GM21390 (cell line): ENCODE results near the gene BCL2L11.

Experiments
- ATAC-seq: cut with Tn5 transposase; IDR thresholded peaks from one replicate; pipeline ENCODE4 v1.9.1; 2021; ENCODE audit not compliant: unreplicated experiment

The BCL2L11 gene

GRCh38 chr2:111117598-111118480 lies 2.9 kb upstream of the BCL2L11 start:
- no peak for ATAC-seq

GRCh38 chr2:111118481-111118980 lies 2.2 kb upstream of the BCL2L11 start:
- no peak for ATAC-seq

GRCh38 chr2:111118981-111119821 lies 1.5 kb upstream of the BCL2L11 start:
- ATAC-seq: no peak

- no peak for ATAC-seq
These were observed 877 bp upstream of the BCL2L11 start for GRCh38 chr2:111119822-111120252.

- no peak for ATAC-seq
These were observed 514 bp downstream of the BCL2L11 start for GRCh38 chr2:111121028-111121827.

- peak; percentile 53 for ATAC-seq
These were observed 1.3 kb downstream of the BCL2L11 start for GRCh38 chr2:111121828-111122630.

- ATAC-seq: peak; percentile 0
These were observed 2.1 kb downstream of the BCL2L11 start for GRCh38 chr2:111122631-111123421.

GRCh38 chr2:111123751-111124150 lies 3.0 kb downstream of the BCL2L11 start:
- no peak for ATAC-seq

GRCh38 chr2:111126581-111126980 lies 5.9 kb downstream of the BCL2L11 start:
- no peak for ATAC-seq

GRCh38 chr2:111127351-111127750 lies 6.6 kb downstream of the BCL2L11 start:
- no peak for ATAC-seq

- no peak for ATAC-seq
These were observed 7.4 kb downstream of the BCL2L11 start for GRCh38 chr2:111128096-111128495.

- no peak for ATAC-seq
These were observed 12.9 kb downstream of the BCL2L11 start for GRCh38 chr2:111133603-111134002.

- ATAC-seq: no peak
These were observed 13.3 kb downstream of the BCL2L11 start for GRCh38 chr2:111134055-111134454.

- no peak for ATAC-seq
These were observed 14.7 kb downstream of the BCL2L11 start for GRCh38 chr2:111135237-111135909.

GRCh38 chr2:111135910-111136297 lies 15.2 kb downstream of the BCL2L11 start:
- no peak for ATAC-seq

GRCh38 chr2:111138839-111139238 lies 18.1 kb downstream of the BCL2L11 start:
- no peak for ATAC-seq

GRCh38 chr2:111139637-111140317 lies 19.1 kb downstream of the BCL2L11 start:
- ATAC-seq: no peak

GRCh38 chr2:111140815-111141214 lies 20.1 kb downstream of the BCL2L11 start:
- no peak for ATAC-seq
